HepG2 (cell line): Measurements from ENCODE around the gene JMJD8. TPM values are rescaled to one million over a fixed set of nuclear protein-coding genes. Genes with fewer than 3 reads are reported as not detected.

Experiments
- ARID2 ChIP-seq: sonication (generic); formaldehyde crosslinking; IDR thresholded peaks from 2 replicates; pipeline ENCODE4 v1.8.1; 2022; ENCODE audit warnings: mild to moderate bottlenecking, missing genetic modification reagents, borderline replicate concordance
- ATF4 ChIP-seq, 2 experiments: fragments of 450-650 bp in 1 of 2; sonication (generic) in 1 of 2; formaldehyde crosslinking; IDR thresholded peaks; 2 replicates each; pipeline versions ENCODE4 v1.5.0 to v1.8.0; 2020 to 2022; ENCODE audit warnings: mild to moderate bottlenecking in 1 of 2, missing genetic modification reagents in 1 of 2
- CEBPB ChIP-seq: IDR thresholded peaks from 2 replicates; pipeline ENCODE4 v1.6.1; 2011; ENCODE audit warnings: low read depth, low read length, improper control_type of control experiment, borderline replicate concordance
- CREBL2 ChIP-seq: sonication (generic); formaldehyde crosslinking; IDR thresholded peaks from 2 replicates; pipeline ENCODE4 v1.8.1; 2023; ENCODE audit warnings: missing genetic modification reagents, mild to moderate bottlenecking, borderline replicate concordance
- ERF ChIP-seq: IDR thresholded peaks from 2 replicates; pipeline ENCODE4 v1.6.1; 2018; ENCODE audit warnings: missing biosample characterization, missing genetic modification reagents
- HDAC6 ChIP-seq: fragments of 200-600 bp; sonication (generic); IDR thresholded peaks from 2 replicates; pipeline ENCODE4 v1.7.0; 2017; ENCODE audit warnings: mild to moderate bottlenecking, antibody characterized with exemption, low read length, low read depth
- HMGXB4 ChIP-seq, 2 experiments: sonication (generic) in 1 of 2; formaldehyde crosslinking in 1 of 2; IDR thresholded peaks; 2 replicates each; pipeline versions ENCODE4 v1.4.0 to v1.6.1; 2018 to 2020; ENCODE audit warnings: missing genetic modification reagents in 2 of 2, borderline replicate concordance in 1 of 2, low read depth in 1 of 2, mild to moderate bottlenecking in 1 of 2, missing biosample characterization in 1 of 2
- KDM1A ChIP-seq: IDR thresholded peaks from 2 replicates; pipeline ENCODE4 v1.6.1; 2016; ENCODE audit warnings: missing compliant biosample characterization
- MEIS2 ChIP-seq: sonication (generic); formaldehyde crosslinking; IDR thresholded peaks from 2 replicates; pipeline ENCODE4 v1.9.0; 2021; ENCODE audit warnings: mild to moderate bottlenecking, missing genetic modification reagents
- NFAT5 ChIP-seq: sonication (generic); formaldehyde crosslinking; IDR thresholded peaks from 2 replicates; pipeline ENCODE4 v1.4.0; 2020; ENCODE audit warnings: missing genetic modification reagents
- PLRG1 ChIP-seq: fragments of 450-650 bp; conservative IDR thresholded peaks from 2 replicates; pipeline ENCODE4 v1.6.1; 2016
- RELA ChIP-seq: sonication (generic); formaldehyde crosslinking; IDR thresholded peaks from 2 replicates; pipeline ENCODE4 v1.4.0; 2020; ENCODE audit warnings: missing genetic modification reagents
- RFX5 ChIP-seq: IDR thresholded peaks from 2 replicates; pipeline ENCODE4 v1.6.1; 2011; ENCODE audit warnings: low read depth, low read length, improper control_type of control experiment
- TAF1 ChIP-seq: sonication (generic); formaldehyde crosslinking; IDR thresholded peaks from 2 replicates; pipeline ENCODE4 v1.4.0; 2020; ENCODE audit warnings: missing genetic modification reagents
- TFDP2 ChIP-seq: sonication (generic); formaldehyde crosslinking; IDR thresholded peaks from 2 replicates; pipeline ENCODE4 v1.4.0; 2020; ENCODE audit warnings: missing genetic modification reagents
- ZNF333 ChIP-seq: sonication (generic); formaldehyde crosslinking; IDR thresholded peaks from 2 replicates; pipeline ENCODE4 v1.4.0; 2020; ENCODE audit warnings: mild to moderate bottlenecking, missing genetic modification reagents, borderline replicate concordance
- ZNF501 ChIP-seq: sonication (generic); formaldehyde crosslinking; IDR thresholded peaks from 2 replicates; pipeline ENCODE4 v1.5.1; 2020; ENCODE audit warnings: mild to moderate bottlenecking, moderate library complexity, missing genetic modification reagents
- ZNF670 ChIP-seq: sonication (generic); formaldehyde crosslinking; IDR thresholded peaks from 2 replicates; pipeline ENCODE4 v1.8.0; 2022; ENCODE audit warnings: mild to moderate bottlenecking, missing genetic modification reagents, borderline replicate concordance
- ZNF672 ChIP-seq: sonication (generic); formaldehyde crosslinking; IDR thresholded peaks from 2 replicates; pipeline ENCODE4 v1.8.1; 2022; ENCODE audit warnings: missing genetic modification reagents
- ZNF891 ChIP-seq: sonication (generic); formaldehyde crosslinking; IDR thresholded peaks from 2 replicates; pipeline ENCODE4 v1.5.0; 2020; ENCODE audit warnings: mild to moderate bottlenecking, missing genetic modification reagents
- polyA plus RNA-seq, 8 experiments: library from polyadenylated mRNA; depleted of rRNA in 3 of 8; stranded (reverse) in 7 of 8; unstranded in 1 of 8; fragments of >200 nt; fragmentation: Illumina TruSeq in 4 of 8; extraction: Trizol in 4 of 8; gene quantifications; 2 replicates each; pipeline versions ENCODE4 v1.2.1 to v1.2.3, GENCODE V29; 2011 to 2016; ENCODE audit warnings: low read depth in 4 of 8, missing spikeins in 1 of 8, mixed read lengths in 1 of 8; ENCODE audit not compliant: insufficient read depth in 1 of 8
- total RNA-seq, 5 experiments: library from RNA; depleted of rRNA; stranded (reverse); fragments of >200 nt; fragmentation: Illumina TruSeq; extraction: Trizol; gene quantifications; 2 replicates each; pipeline ENCODE4 v1.2.3, GENCODE V29; 2016; ENCODE audit warnings: low read depth in 1 of 5

Gene JMJD8
- total and polyA plus RNA-seq, 2 of the 13 experiments (the other 11 are each of a cell fraction or from before 2014, with no cell fraction given) = 2.6 to 11.8 TPM

- TF ChIP-seq NFAT5 (CRISPR knock-in tag) = peak; percentile 74
- TF ChIP-seq MEIS2 (CRISPR knock-in tag) = no peak
- peak; percentile 96 for TF ChIP-seq TFDP2 (CRISPR knock-in tag)
- TF ChIP-seq PLRG1 = no peak
- TF ChIP-seq KDM1A (CRISPR knock-in tag) = no peak
- TF ChIP-seq ATF4 (CRISPR knock-in tag; IDR thresholded peaks at IDR 0.05) = peak in 1 of 2 experiments; percentile 84; a peak in 2 of 4 replicates
- peak; percentile 93 for TF ChIP-seq ZNF891 (CRISPR knock-in tag)
- peak; percentile 81 for TF ChIP-seq ZNF501 (CRISPR knock-in tag)
- TF ChIP-seq ERF (CRISPR knock-in tag) = peak; percentile 76
- TF ChIP-seq ZNF670 = peak; percentile 45; the same call in 1 of the 2 replicates
- no peak for TF ChIP-seq CREBL2 (CRISPR knock-in tag)
- TF ChIP-seq TAF1 (CRISPR knock-in tag) = peak; percentile 76
- 0 out of 2 replicates have a peak, but pooled peaks have one; percentile 66 for TF ChIP-seq ZNF333
- TF ChIP-seq HDAC6 = no peak
- TF ChIP-seq ARID2 (CRISPR knock-in tag) = peak; percentile 86; the same call in 1 of the 2 replicates
- peak; percentile 41; the same call in 1 of the 2 replicates for TF ChIP-seq CEBPB
- TF ChIP-seq ZNF672 = peak; percentile 76; the same call in 1 of the 2 replicates
- peak; percentile 62 to 88 for TF ChIP-seq HMGXB4 (CRISPR knock-in tag; IDR thresholded peaks at IDR 0.05; ENCODE audit: borderline replicate concordance in 1 of 2, low read depth in 1 of 2)
- peak; percentile 53; the same call in 1 of the 2 replicates for TF ChIP-seq RFX5
- 0 out of 2 replicates have a peak, but pooled peaks have one; percentile 43 for TF ChIP-seq RELA (CRISPR knock-in tag)
Measured at GRCh38 chr16:648781-649589, 35.1 kb downstream of the JMJD8 start, which contains the start of gene WDR90 (continued).
